GM19463 (cell line): Measurements from ENCODE around the gene ESR2.

Source experiments
- ATAC-seq: cut with Tn5 transposase; IDR thresholded peaks from one replicate; pipeline ENCODE4 v1.9.1; 2021; ENCODE audit warnings: mild to moderate bottlenecking, moderate library complexity; ENCODE audit not compliant: unreplicated experiment

Gene ESR2

DNA sequence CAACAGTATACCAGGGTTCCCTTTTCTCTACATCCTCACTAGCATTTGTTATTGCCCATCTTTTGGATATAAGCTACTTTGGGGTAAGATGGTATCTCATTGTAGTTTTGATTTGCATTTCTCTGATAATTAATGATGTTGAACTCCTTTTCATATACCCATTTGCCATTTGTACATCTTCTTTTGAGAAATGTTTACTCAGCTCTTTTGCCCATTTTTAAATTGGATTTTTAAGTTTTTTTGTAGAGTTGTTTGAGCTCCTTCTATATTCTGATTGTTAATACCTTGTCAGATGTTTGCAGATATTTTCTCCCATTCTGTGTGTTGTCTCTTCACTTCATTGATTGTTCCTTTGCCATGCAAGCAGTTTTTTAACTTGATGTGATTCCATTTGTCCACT, 22.2 kb downstream of the ESR2 start:
- ATAC-seq, result no peak

DNA sequence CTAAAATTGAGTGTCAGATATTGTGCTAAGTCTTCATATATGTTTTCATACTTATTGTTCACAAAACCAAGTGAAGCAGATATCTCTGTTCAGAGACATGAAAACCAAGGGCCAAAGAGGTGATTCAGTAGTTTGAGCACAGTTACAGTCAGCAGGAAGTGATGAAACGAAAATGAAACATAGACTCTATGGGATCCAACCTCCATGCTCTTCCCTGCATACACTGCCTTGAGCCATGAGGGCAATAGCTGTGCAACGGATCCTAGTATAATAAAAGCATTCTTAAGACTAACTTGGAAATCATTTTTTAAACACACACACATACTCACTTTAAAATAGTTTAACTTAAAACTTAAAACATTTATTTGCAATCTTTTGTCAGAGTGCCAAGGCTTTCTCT, 27.9 kb downstream of the ESR2 start:
- ATAC-seq, result no peak

- ATAC-seq, result no peak
These were observed 28.9 kb downstream of the ESR2 start for GRCh38 chr14:64265222-64265621.

DNA sequence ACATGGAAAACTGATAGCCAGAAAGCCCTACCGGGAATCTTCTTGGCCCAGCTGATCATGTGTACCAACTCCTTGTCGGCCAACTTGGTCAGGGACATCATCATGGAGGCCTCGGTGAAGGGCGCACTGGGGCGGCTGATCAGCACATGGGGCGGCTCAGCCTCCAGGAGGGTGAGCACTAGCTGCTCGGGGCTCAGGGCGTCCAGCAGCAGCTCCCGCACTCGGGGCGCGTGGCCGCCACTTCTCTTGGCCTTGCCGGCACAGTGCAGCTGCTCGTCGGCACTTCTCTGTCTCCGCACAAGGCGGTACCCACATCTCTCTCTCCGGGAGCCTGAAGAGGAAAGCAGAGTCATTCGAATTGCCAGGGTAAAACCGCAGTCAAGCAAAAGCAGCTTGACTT, 33.8 kb downstream of the ESR2 start:
- no peak for ATAC-seq

DNA sequence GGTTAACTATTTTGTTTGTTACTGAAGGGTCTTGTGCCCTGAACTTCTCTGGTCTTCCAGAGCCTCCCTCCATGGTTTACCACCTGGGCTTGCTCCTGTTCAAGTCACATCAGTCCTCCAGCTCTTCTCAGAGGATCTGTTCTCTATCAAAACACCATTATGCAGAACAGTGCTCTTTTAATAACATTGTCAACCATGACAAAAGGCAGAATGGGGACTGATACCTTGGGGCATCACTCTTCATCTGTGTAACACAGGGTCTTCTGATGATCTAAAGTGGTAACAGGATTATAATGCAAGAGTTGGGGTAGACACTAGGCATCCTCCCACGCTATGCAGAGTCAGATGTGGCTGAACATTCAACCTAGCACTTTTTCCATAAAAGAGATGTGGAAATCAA, 38.4 kb downstream of the ESR2 start:
- no peak for ATAC-seq

DNA sequence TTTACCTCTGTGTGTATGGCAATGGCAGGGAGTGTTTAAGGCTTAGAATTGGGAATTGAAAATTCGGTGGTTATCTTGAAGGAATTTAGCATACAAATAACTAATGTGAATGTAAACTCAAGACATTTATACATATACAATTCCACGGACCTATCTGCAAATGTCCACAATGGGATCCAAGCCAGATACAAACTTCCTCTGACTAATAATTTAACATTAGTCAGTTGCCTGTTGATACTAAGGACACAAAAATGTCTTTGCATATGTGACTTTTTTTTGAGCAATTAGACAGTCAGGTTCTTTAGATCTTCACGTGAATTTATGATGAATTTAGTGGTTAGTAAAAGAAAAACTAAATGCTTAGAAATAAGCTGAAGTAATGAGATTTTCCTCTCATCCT, 40.5 kb downstream of the ESR2 start:
- no peak for ATAC-seq

GRCh38 chr14:64249363-64249762, 44.8 kb downstream of the ESR2 start:
- no peak for ATAC-seq

- no peak for ATAC-seq
These were observed 45.5 kb downstream of the ESR2 start for GRCh38 chr14:64248689-64249088.

GRCh38 chr14:64247195-64247594, 47.0 kb downstream of the ESR2 start:
- no peak for ATAC-seq

- no peak for ATAC-seq
These were observed 47.5 kb downstream of the ESR2 start for GRCh38 chr14:64246688-64247087.

DNA sequence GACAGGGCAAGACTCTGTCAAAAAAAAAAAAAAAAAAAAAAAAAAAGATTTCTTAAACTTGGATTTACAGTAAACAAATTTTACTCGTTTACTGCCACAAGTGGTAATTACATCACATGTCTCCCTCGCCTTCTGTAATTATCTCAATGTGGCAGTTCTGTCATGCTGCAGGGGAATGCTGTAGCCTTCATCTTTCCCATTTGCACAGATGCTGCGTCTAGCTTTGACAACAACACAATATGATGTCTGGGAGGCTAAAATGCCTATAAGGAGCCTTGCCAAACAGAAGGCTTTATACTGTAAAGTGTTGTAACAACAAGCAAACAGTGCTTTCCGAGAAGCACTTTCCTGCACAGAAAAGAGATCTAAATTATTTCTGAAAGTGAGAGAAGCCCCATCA, 48.7 kb downstream of the ESR2 start:
- ATAC-seq, result no peak

GRCh38 chr14:64244279-64244678, 49.9 kb downstream of the ESR2 start:
- no peak for ATAC-seq

DNA sequence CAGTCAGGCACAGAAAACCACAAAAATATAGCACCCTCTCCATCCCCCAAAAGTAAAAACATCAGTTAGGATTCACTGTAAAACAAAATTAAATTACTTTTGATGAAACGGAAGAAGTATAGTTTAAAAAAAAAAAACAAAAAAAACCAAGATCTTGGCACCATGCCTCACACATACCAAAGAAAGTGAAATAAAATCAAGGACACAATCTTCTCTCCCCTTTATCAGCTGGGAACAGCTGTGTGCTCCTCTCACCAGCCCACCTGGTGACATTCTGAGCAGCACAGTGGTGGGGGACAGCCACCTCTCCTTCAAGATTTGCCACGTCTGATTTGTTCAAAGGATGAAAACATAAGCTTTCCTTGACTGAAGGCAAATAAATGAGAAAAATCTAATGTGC, 55.5 kb downstream of the ESR2 start:
- ATAC-seq, result no peak

GRCh38 chr14:64238049-64238448, 56.1 kb downstream of the ESR2 start:
- no peak for ATAC-seq

DNA sequence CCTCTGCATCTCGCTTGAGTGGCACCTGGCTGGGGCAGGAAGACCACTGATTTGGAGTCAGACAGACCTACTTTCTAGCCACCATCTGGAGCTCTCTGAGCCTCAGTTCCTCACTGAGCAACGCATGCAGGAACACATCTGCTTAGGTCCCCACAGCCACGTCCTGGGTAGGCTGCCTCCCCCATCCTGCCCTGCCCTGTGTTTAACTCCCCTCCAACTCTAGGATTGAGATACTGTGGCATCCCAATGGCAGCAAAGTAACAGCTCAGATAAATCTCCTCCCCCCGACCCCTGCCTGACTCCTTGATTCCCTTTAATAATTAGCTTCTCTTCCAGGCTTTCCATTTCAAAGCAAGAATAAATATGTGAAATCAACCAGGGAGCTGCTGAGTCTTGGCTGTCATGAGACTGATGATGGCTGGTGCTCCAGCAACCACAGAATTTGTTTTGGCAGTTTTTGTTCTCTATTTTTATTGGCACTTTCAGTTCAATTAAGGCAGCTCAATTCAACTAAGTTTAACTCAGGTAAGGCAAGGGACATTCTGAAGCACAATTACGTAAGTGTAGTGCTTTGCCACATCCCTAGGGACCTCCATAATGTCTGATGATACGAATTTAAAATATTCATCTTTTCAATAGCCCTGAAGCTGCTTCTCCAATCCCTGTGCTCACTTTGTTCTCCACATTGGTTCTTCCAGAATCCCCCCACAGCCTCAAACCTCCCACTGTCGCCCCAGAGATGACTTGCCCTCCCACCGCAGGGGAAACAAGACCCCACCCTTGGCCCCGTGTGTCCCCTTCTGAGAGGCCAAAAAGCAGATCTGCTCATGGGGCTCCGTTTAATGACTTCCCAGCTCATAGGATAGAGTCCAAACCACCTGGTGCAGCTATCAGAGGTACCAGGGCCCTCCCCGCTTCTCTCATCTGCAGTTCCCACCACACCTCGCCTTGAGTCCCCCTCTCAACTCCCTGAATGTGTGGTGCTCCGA, 58.2 kb downstream of the ESR2 start:
- ATAC-seq, result peak; percentile 42

DNA sequence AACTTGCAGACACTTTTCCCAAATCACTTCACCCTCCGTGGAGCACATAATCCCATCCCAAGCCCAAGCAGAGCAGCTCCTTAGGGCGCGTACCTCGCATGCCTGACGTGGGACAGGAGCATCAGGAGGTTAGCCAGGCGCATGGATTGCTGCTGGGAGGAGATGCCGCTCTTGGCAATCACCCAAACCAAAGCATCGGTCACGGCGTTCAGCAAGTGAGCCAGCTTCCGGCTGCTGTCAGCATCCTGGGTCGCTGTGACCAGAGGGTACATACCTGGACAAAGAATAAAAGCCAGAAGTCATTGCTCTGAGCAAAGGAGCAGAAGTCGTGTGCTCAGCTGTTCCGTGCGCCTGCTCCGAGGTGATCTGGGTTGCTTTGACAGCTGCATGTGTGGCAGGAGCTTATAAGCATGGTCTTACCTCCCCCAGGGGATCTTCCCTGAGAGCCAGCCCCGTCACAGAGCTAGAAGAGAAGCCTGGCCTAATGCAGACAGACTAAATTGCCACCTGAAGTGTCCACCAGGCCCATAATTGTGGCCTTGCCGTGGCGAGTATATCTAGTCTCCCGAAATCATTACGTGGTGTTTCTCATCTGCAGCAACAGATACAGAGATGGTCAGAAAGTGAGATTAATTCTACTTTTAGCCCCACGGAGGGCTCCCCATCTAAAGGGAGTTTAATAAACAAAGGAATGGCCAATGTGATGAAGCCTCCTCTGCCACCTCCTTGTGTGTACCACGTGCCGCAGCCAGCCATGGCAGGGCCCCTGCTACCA, 59.1 kb downstream of the ESR2 start:
- no peak for ATAC-seq

GRCh38 chr14:64233531-64234190, 60.5 kb downstream of the ESR2 start:
- no peak for ATAC-seq

GRCh38 chr14:64232944-64233343, 61.2 kb downstream of the ESR2 start:
- ATAC-seq, result no peak

- peak; percentile 56 for ATAC-seq
These were observed 61.9 kb downstream of the ESR2 start for GRCh38 chr14:64232095-64232838.

DNA sequence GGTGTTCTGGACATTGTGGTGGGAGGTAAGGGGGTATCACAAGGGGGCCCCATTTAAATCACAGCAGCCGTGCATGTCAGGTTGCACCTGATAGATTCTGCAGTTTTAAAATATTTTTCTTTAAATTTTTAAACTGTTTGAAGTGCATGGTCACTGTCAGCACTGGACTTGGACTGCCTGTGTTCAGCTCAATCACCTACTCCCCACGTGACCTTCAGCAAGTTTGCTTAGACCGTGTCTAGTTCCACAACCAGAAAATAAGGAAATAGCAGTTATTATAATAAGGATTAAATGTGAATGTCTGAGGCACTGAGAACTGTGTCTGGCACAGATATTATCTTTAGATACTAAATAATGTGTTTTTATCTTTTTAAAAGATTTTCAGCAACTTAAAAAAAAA, 64.7 kb downstream of the ESR2 start:
- ATAC-seq, result no peak

- ATAC-seq, result no peak
These were observed 66.3 kb downstream of the ESR2 start for GRCh38 chr14:64227856-64228255.
